ENCODE measurements around the gene PHIP.

PHIP gene

GRCh38 chr6:79066828-79067227 is 11.2 kb downstream of the PHIP start:
- no peak for DNase-seq

DNA sequence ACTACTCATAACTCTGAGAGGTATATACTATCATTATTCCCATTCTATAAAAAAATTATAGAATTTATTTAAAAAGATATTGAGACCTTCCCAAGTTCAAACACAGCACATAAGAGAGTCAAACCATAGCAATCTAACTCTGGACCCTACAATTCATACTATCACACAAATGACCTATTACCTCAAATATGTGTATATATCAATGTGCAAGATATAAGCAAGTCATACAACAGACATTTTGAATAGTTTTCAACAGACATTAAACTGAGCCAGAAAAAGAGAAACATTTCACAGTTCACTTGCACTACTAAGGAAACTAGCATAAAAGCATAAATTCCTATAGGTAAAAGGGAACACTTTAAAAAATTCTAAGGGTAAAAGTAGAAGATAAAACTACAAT is 11.7 kb downstream of the PHIP start:
- no peak for DNase-seq

DNA sequence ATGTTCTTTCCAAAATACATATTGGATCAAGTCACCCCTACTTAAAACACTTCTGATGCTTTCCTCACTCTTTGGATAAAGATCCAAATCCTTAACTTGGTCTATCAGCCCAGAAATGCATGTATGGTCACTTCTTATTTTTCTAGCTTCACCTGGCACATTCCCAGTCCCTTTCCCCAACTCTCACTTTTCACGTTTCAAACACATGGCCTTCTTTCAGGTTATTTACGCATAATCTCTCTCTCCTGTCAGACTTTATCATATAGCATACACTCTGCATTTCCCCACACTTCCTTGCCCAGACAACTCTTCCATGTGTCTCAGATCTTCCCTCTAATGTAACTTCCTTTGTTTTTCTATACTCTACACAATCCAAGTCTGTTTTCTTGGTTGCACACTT is 12.8 kb downstream of the PHIP start:
- no peak for DNase-seq

GRCh38 chr6:79064635-79065034 is 13.4 kb downstream of the PHIP start:
- DNase-seq = no peak

GRCh38 chr6:79062708-79063107 is 15.3 kb downstream of the PHIP start:
- no peak for DNase-seq

DNA sequence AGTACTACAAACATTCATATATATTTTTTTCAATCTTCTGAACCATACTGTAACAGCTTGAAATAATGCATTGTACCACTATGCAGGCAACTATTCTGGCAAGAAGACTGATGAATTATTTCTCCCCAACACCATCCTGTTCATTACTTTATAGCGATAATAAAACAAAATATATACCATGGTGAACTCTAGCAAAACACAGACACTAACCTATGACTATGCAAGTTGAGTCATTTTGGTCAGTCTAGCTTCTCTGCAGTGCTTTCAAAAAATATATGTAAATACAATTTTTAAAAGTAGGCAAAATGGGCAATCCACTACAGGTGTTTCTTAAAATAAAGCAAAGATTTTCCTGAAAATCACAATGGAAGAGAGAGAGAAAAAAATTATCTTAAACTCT is 20.3 kb downstream of the PHIP start:
- DNase-seq = no peak

- no peak for DNase-seq
These were observed 21.8 kb downstream of the PHIP start for GRCh38 chr6:79056226-79056625.

GRCh38 chr6:79048611-79049010 is 29.4 kb downstream of the PHIP start:
- peak; percentile 16 for DNase-seq

- DNase-seq = no peak
These were observed 31.0 kb downstream of the PHIP start for GRCh38 chr6:79047072-79047471.

DNA sequence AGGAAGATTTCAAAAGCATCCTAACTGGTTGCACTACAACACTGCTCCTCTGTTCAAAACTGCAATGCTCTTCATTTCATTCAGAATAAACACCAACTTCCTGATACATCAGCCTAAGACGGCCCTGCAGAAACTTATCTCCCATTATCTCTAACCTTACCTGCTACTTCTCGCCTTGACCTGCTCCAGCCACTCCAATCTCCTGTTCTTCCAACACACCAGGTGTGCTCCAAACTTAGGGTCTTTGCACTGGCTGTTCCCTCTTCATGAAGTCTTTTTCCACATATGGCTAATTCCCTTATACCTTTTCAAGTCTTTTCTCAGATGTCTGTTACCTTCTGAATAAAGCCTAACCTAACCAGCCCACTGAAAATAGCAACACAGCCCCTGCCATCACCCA is 32.1 kb downstream of the PHIP start:
- DNase-seq = no peak

- DNase-seq = no peak
These were observed 35.3 kb downstream of the PHIP start for GRCh38 chr6:79042799-79043126.

- no peak for DNase-seq
These were observed 35.8 kb downstream of the PHIP start for GRCh38 chr6:79042088-79042798.

- DNase-seq = no peak
These were observed 38.0 kb downstream of the PHIP start for GRCh38 chr6:79040083-79040482.

DNA sequence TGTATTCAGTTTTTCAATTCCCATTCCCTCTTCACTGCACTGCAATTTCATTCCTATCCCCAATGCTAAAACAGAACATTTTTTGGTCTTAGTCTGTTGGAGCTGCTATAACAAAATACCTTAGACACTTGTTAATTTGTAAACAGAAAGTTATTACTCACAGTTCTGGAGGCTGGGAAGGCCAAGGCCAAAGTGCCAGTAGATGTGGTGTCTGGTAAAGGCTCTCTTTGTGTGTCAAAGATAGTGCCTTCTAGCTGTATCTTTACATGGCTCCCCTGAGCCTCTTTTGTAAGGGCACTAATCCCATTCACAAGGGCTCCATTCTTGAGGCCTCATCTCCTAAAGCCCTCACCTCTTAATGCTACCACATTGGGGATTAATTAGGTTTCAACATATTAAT is 40.0 kb downstream of the PHIP start:
- no peak for DNase-seq

DNA sequence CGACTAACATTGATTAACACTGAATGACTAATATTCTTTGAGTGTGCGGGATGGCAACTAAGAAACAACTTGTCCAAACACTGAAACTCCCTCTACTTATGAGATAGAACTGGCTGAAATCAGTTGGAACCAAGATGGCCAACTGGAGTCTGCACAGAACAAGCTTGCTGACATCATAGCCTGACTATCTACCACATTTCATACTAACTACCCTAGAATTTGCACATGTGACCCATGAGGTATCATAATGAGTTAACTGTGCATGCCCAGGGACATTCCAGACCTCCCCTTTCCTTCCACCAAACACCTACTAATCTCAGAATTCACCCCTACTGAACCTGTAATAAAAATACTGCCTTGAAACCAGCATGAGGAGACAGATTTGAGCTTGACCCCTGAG is 43.2 kb downstream of the PHIP start:
- no peak for DNase-seq

- no peak for DNase-seq
These were observed 44.8 kb downstream of the PHIP start for GRCh38 chr6:79033279-79033678.

- no peak for DNase-seq
These were observed 46.0 kb downstream of the PHIP start for GRCh38 chr6:79031821-79032590.

DNA sequence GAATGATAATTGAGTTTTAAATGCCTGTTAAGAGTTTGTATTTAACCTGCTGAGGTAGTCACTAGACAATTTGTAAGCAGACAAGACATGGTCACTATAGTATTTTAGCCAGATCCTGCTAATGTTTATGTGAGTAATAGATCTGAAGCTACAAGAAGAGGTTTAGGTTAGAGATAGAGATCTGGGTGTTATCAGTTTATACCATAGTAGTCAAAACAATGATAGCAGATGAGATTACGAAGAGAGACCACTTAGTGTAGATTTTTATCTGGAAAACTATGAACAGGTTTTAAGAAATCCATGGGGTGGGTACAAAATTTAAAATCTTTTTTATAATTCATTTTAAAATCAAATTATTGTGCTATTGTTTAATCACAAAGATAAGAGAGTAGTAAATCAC is 47.5 kb downstream of the PHIP start:
- no peak for DNase-seq

GRCh38 chr6:79030023-79030422 is 48.0 kb downstream of the PHIP start:
- no peak for DNase-seq

DNA sequence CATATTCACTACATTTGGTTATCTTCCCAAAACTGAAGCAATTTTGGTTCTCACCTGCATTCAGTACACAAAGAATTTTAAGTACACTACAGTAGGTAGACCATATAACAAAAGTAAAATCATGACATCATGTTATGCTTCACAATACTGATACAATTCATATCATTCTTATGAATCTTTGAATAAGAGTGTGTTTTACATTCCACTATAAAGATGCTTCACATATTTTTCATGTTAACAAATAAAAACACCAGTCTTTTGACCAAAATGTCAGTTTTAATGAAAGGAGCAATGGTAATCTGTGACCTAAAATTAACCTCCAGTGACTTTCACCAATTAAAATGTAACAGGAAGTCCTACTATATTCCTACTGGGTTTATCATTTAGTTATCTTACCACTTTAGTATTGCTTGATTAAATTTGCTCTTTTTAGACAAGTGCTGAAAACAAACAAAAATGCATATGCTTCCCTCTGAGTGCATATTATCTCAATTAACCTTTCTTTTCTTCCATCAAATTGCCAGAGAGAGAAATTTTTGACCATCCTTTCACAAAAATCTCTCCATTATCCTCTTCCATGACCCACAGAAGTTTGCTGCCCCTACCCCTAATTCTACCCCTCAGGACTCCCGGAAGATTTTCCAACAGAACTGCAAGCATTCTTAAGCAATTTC is 49.3 kb downstream of the PHIP start:
- no peak for DNase-seq

GRCh38 chr6:79011940-79012339 is 66.1 kb downstream of the PHIP start:
- no peak for DNase-seq

DNA sequence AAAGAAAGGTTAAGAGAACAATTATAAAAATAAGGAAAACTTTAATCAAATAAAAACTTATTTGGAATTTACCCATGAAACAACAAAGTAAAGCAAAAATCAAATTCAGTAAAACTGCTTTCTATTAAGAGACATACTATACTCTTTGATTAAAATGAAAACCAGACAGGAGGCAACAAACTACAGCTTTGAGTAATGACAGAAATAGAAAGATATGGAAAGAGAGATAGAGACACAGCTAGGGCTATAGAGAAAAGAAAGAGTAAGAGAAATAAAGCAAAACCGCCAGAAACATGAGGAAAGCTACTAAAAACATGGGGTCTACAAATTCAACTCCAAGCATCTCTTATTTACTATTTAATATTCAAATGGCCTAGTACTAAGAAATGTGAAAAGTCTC is 67.6 kb downstream of the PHIP start:
- DNase-seq = no peak

- no peak for DNase-seq
These were observed 68.2 kb downstream of the PHIP start for GRCh38 chr6:79009819-79010218.

GRCh38 chr6:79005497-79005896 is 72.6 kb downstream of the PHIP start:
- DNase-seq = no peak
